Measurements from ENCODE around the gene RENBP.
A peak's percentile ranks its signal among the peaks of the same experiment; 100 is the strongest.

RENBP gene

GRCh38 chrX:153920546-153920945, 23.9 kb downstream of the RENBP start:
- no peak for DNase-seq (ENCODE audit: low read depth, low spot score)

- no peak for DNase-seq (ENCODE audit: low read depth, low spot score)
Observed at GRCh38 chrX:153919281-153919680, 25.2 kb downstream of the RENBP start.

- DNase-seq (ENCODE audit: low read depth, low spot score), result no peak
Observed at GRCh38 chrX:153917869-153918268, 26.6 kb downstream of the RENBP start.

- no peak for DNase-seq (ENCODE audit: low read depth, low spot score)
Observed at GRCh38 chrX:153913701-153914100, 30.7 kb downstream of the RENBP start.

GRCh38 chrX:153913211-153913610, 31.2 kb downstream of the RENBP start:
- no peak for DNase-seq (ENCODE audit: low read depth, low spot score)

GRCh38 chrX:153911798-153912197, 32.6 kb downstream of the RENBP start:
- DNase-seq (ENCODE audit: low read depth, low spot score), result no peak

- DNase-seq (ENCODE audit: low read depth, low spot score), result no peak
Observed at GRCh38 chrX:153910446-153910845, 34.0 kb downstream of the RENBP start.

- DNase-seq (ENCODE audit: low read depth, low spot score), result no peak
Observed at GRCh38 chrX:153909980-153910360, 34.5 kb downstream of the RENBP start.

GRCh38 chrX:153909024-153909979, 35.1 kb downstream of the RENBP start:
- no peak for DNase-seq (ENCODE audit: low read depth, low spot score)

GRCh38 chrX:153908219-153908860, 36.1 kb downstream of the RENBP start:
- no peak for DNase-seq (ENCODE audit: low read depth, low spot score)

GRCh38 chrX:153907456-153907855, 37.0 kb downstream of the RENBP start:
- no peak for DNase-seq (ENCODE audit: low read depth, low spot score)

GRCh38 chrX:153906126-153906917, 38.1 kb downstream of the RENBP start:
- no peak for DNase-seq (ENCODE audit: low read depth, low spot score)

GRCh38 chrX:153905481-153906095, 38.9 kb downstream of the RENBP start:
- no peak for DNase-seq (ENCODE audit: low read depth, low spot score)

GRCh38 chrX:153903991-153904957, 40.2 kb downstream of the RENBP start, which contains the start of gene AVPR2:
Gene AVPR2, plus strand, starts transcription at chrX:153904673. Its CDS starts 473 bp downstream, at chrX:153905146.
- DNase-seq (ENCODE audit: low read depth, low spot score), result no peak

- no peak for DNase-seq (ENCODE audit: low read depth, low spot score)
Observed at GRCh38 chrX:153903238-153903980, 41.0 kb downstream of the RENBP start.

- DNase-seq (ENCODE audit: low read depth, low spot score), result no peak
Observed at GRCh38 chrX:153902385-153902784, 42.1 kb downstream of the RENBP start.

- DNase-seq (ENCODE audit: low read depth, low spot score), result no peak
Observed at GRCh38 chrX:153901753-153902140, 42.7 kb downstream of the RENBP start.

- DNase-seq (ENCODE audit: low read depth, low spot score), result peak; percentile 59
Observed at GRCh38 chrX:153900831-153901752, 43.4 kb downstream of the RENBP start.

GRCh38 chrX:153897899-153898298, 46.5 kb downstream of the RENBP start:
- no peak for DNase-seq (ENCODE audit: low read depth, low spot score)
